SK-N-SH (cell line): ENCODE measurements around the gene ATF6. TPM values are rescaled to one million over a fixed set of nuclear protein-coding genes. Genes with fewer than 3 reads are reported as not detected.

Experiments used
- CTCF ChIA-PET: fragments of 300-600, 350-600 bp; formaldehyde crosslinking; extraction: SDS; loops from one replicate; lab custom pipeline; 2021; lab: Yijun Ruan, JAX
- POLR2A ChIA-PET: fragments of 350-600 bp; sonication (Branson Sonifier 250); formaldehyde crosslinking; extraction: SDS; loops from one replicate; lab custom pipeline; 2020; ENCODE audit warnings: antibody characterized with exemption, inconsistent platforms; lab: Yijun Ruan, JAX
- DNase-seq: peaks from one replicate; pipeline ENCODE4 v3.0.0; 2012
- H2AFZ ChIP-seq: fragments of 200-600 bp; sonication (generic); 2 replicates; pipeline ENCODE4 v1.8.1; 2016; ENCODE audit warnings: antibody characterized with exemption, mild to moderate bottlenecking, low read depth
- H3F3A ChIP-seq: fragments of 200-600 bp; sonication (generic); replicated peaks from 2 replicates; pipeline ENCODE3; 2016; ENCODE audit warnings: antibody characterized with exemption, mild to moderate bottlenecking; ENCODE audit not compliant: insufficient read depth
- H3K27ac ChIP-seq, 2 experiments: fragments of 200-500 bp in 1 of 2; fragments of 200-600 bp in 1 of 2; sonication (Bioruptor generic) in 1 of 2; sonication (generic), shearing (Covaris generic) in 1 of 2; 2 replicates each; pipeline versions ENCODE4 v1.5.1 to v1.6.1; 2014 to 2016; ENCODE audit warnings: low read depth in 2 of 2, inconsistent platforms in 1 of 2, low read length in 1 of 2, mild to moderate bottlenecking in 1 of 2, mixed read lengths in 1 of 2
- H3K27me3 ChIP-seq: fragments of 200-600 bp; sonication (generic), shearing (Covaris generic); 2 replicates; pipeline ENCODE4 v1.6.1; 2016; ENCODE audit warnings: mixed run types; ENCODE audit not compliant: insufficient read depth
- H3K36me3 ChIP-seq, 2 experiments: fragments of 200-500 bp in 1 of 2; fragments of 200-600 bp in 1 of 2; sonication (Bioruptor generic) in 1 of 2; sonication (generic) in 1 of 2; replicated peaks in 1 of 2; 2 replicates each; pipeline versions ENCODE3 to v1.5.1; 2014 to 2016; ENCODE audit warnings: low read length in 1 of 2, mild to moderate bottlenecking in 1 of 2; ENCODE audit not compliant: insufficient read depth in 2 of 2, control insufficient read depth in 1 of 2
- H3K4me1 ChIP-seq, 2 experiments: fragments of 200-500 bp in 1 of 2; fragments of 200-600 bp in 1 of 2; sonication (Bioruptor generic) in 1 of 2; sonication (generic), shearing (Covaris generic) in 1 of 2; 2 replicates each; pipeline versions ENCODE4 v1.5.1 to v1.6.1; 2014 to 2016; ENCODE audit warnings: low read depth in 1 of 2, low read length in 1 of 2, mixed run types in 1 of 2; ENCODE audit not compliant: insufficient read depth in 2 of 2, control insufficient read depth in 1 of 2
- H3K4me2 ChIP-seq: fragments of 200-600 bp; sonication (generic), shearing (Covaris generic); 2 replicates; pipeline ENCODE4 v1.6.1; 2017; ENCODE audit warnings: mixed run types
- H3K4me3 ChIP-seq, 2 experiments: fragments of 200-500 bp in 1 of 2; fragments of 200-600 bp in 1 of 2; sonication (Bioruptor generic) in 1 of 2; sonication (generic), shearing (Covaris generic) in 1 of 2; 2 replicates each; pipeline versions ENCODE4 v1.5.1 to v1.8.1; 2014 to 2016; ENCODE audit warnings: low read depth in 2 of 2, inconsistent platforms in 1 of 2, low read length in 1 of 2, mild to moderate bottlenecking in 1 of 2, mixed read lengths in 1 of 2, moderate library complexity in 1 of 2
- H3K79me2 ChIP-seq: fragments of 200-600 bp; sonication (generic); 2 replicates; pipeline ENCODE4 v1.8.1; 2017; ENCODE audit warnings: mild to moderate bottlenecking; ENCODE audit not compliant: insufficient read depth
- H3K9ac ChIP-seq: fragments of 200-600 bp; sonication (generic); 2 replicates; pipeline ENCODE4 v1.6.1; 2017; ENCODE audit warnings: mixed run types
- H3K9me2 ChIP-seq: fragments of 200-600 bp; sonication (generic); 2 replicates; pipeline ENCODE4 v1.6.1; 2017; ENCODE audit warnings: mixed run types
- H3K9me3 ChIP-seq: fragments of 200-600 bp; sonication (generic); 2 replicates; pipeline ENCODE4 v1.6.1; 2017; ENCODE audit warnings: mixed run types, mild to moderate bottlenecking, moderate library complexity
- H4K20me1 ChIP-seq: fragments of 200-600 bp; sonication (generic); 2 replicates; pipeline ENCODE4 v1.6.1; 2017; ENCODE audit warnings: mild to moderate bottlenecking, mixed run types; ENCODE audit not compliant: insufficient read depth
- CHD2 ChIP-seq: fragments of 150-350 bp; IDR thresholded peaks from 2 replicates; pipeline ENCODE4 v1.6.1; 2018; ENCODE audit warnings: low read length; ENCODE audit not compliant: partially characterized antibody
- CTCF ChIP-seq: fragments of 200-600 bp; sonication (generic); IDR thresholded peaks from 2 replicates; pipeline ENCODE4 v1.6.1; 2017; ENCODE audit warnings: antibody characterized with exemption, mild to moderate bottlenecking, moderate library complexity
- ELF1 ChIP-seq: IDR thresholded peaks from 2 replicates; pipeline ENCODE4 v1.4.0; 2012
- EP300 ChIP-seq, 2 experiments: IDR thresholded peaks; 2 replicates each; pipeline versions ENCODE4 v1.4.0 to v1.6.1; 2012; ENCODE audit warnings: borderline replicate concordance in 1 of 2, low read depth in 1 of 2, low read length in 1 of 2
- EZH2phosphoT487 ChIP-seq: fragments of 200-600 bp; sonication (generic); IDR thresholded peaks from 2 replicates; pipeline ENCODE4 v1.6.1; 2017; ENCODE audit warnings: low read depth, mixed run types, mild to moderate bottlenecking, antibody characterized with exemption, moderate library complexity, borderline replicate concordance
- FOSL2 ChIP-seq: IDR thresholded peaks from 2 replicates; pipeline ENCODE4 v1.4.0; 2012; ENCODE audit warnings: low read depth, mild to moderate bottlenecking, moderate library complexity, borderline replicate concordance
- FOXJ3 ChIP-seq: sonication (generic); formaldehyde crosslinking; IDR thresholded peaks from 2 replicates; pipeline ENCODE4 v1.5.1; 2020; ENCODE audit warnings: mild to moderate bottlenecking, missing genetic modification reagents
- FOXM1 ChIP-seq: IDR thresholded peaks from 2 replicates; pipeline ENCODE4 v1.4.0; 2012; ENCODE audit warnings: low read depth, mild to moderate bottlenecking
- GABPA ChIP-seq: IDR thresholded peaks from 2 replicates; pipeline ENCODE4 v1.4.0; 2012; ENCODE audit warnings: low read depth, mild to moderate bottlenecking
- MAX ChIP-seq: IDR thresholded peaks from 2 replicates; pipeline ENCODE4 v1.4.0; 2012; ENCODE audit warnings: low read depth
- NFIC ChIP-seq: IDR thresholded peaks from 2 replicates; pipeline ENCODE4 v1.4.0; 2012; ENCODE audit warnings: borderline replicate concordance
- PBX3 ChIP-seq: IDR thresholded peaks from 2 replicates; pipeline ENCODE4; 2012
- REST ChIP-seq: IDR thresholded peaks from 2 replicates; pipeline ENCODE4 v1.6.1; 2012; ENCODE audit warnings: mild to moderate bottlenecking, low read depth, low read length, moderate library complexity
- SIN3A ChIP-seq: IDR thresholded peaks from 2 replicates; pipeline ENCODE4 v1.6.1; 2012; ENCODE audit warnings: low read depth, mild to moderate bottlenecking, low read length, moderate library complexity, borderline replicate concordance
- SMC3 ChIP-seq: IDR thresholded peaks from 2 replicates; pipeline ENCODE4 v1.6.1; 2012; ENCODE audit warnings: low read depth, low read length, improper control_type of control experiment
- TAF1 ChIP-seq: IDR thresholded peaks from 2 replicates; pipeline ENCODE4 v1.6.1; 2012; ENCODE audit warnings: low read depth, mild to moderate bottlenecking, low read length, moderate library complexity, borderline replicate concordance
- TCF12 ChIP-seq: IDR thresholded peaks from 2 replicates; pipeline ENCODE4 v1.4.0; 2012
- USF2 ChIP-seq: fragments of 150-350 bp; IDR thresholded peaks from 2 replicates; pipeline ENCODE4 v1.6.1; 2017; ENCODE audit warnings: antibody characterized with exemption, low read length, low read depth, borderline replicate concordance
- whole genome bisulfite sequencing: methylation state at CpG from one replicate; pipeline ENCODE4 v1.1.6; 2017; ENCODE audit warnings: low lambda C conversion rate; 5-methylcytosine and 5-hydroxymethylcytosine counted together
- polyA plus RNA-seq, 3 experiments: library from polyadenylated mRNA; depleted of rRNA; stranded (reverse); fragments of >200 nt; gene quantifications; 2 replicates each; pipeline ENCODE4 v1.2.3, GENCODE V29; 2012

Gene ATF6
- polyA plus RNA-seq, 1 of the 3 experiments (the other 2 are of a cell fraction) = 8.8 TPM

GRCh38 chr1:161747801-161748200, 18.3 kb upstream of the ATF6 start:
- peaks cover 14% of the 10 kb centered on the region for H4K20me1 ChIP-seq
- DNase-seq = no peak
- H3K27me3 ChIP-seq = no peaks in the 10 kb centered on the region
- no peak for TF ChIP-seq FOSL2
- TF ChIP-seq USF2 = no peak
- TF ChIP-seq FOXJ3 (CRISPR knock-in tag) = no peak
- TF ChIP-seq EP300 (IDR thresholded peaks at IDR 0.05; ENCODE audit: borderline replicate concordance in 1 of 2, low read depth in 1 of 2, low read length in 1 of 2) = no peak
- no peak for TF ChIP-seq GABPA
- no peak for TF ChIP-seq SIN3A
- TF ChIP-seq SMC3 = no peak
- no peak for TF ChIP-seq FOXM1
- no peak for TF ChIP-seq CTCF
- TF ChIP-seq PBX3 = no peak
- no peak for TF ChIP-seq ELF1
- TF ChIP-seq MAX = no peak
- TF ChIP-seq TAF1 = no peak
- no peak for TF ChIP-seq EZH2phosphoT487
- no peak for TF ChIP-seq CHD2
- TF ChIP-seq REST = no peak
- TF ChIP-seq TCF12 = no peak
- no peak for TF ChIP-seq NFIC
- peaks cover 11% of the 10 kb centered on the region for H3F3A ChIP-seq
- no peak overlapping the region for H3K4me3 ChIP-seq
- peaks cover 5 to 7% of the 10 kb centered on the region in 2 experiments; a peak in 1 of 4 replicates for H3K4me1 ChIP-seq
- no peak overlapping the region for H3K27ac ChIP-seq
- H2AFZ ChIP-seq = no peak overlapping the region
- H3K9me3 ChIP-seq = no peaks in the 10 kb centered on the region
- CTCF ChIA-PET = interaction anchor here (0.8 to 1.8 kb wide), 3 partner anchors 9 to 260 kb away, joined by 3 to 6 read pairs (median 6); no protein-coding TSS in a partner anchor
- H3K9me2 ChIP-seq = no peaks in the 10 kb centered on the region
- no peak overlapping the region for H3K4me2 ChIP-seq
- peaks cover 13 to 18% of the 10 kb centered on the region in 2 experiments for H3K36me3 ChIP-seq
- POLR2A ChIA-PET = interaction anchor here (0.6 kb wide), 1 partner anchor 21 kb away, joined by 4 read pairs; no protein-coding TSS in a partner anchor
- H3K9ac ChIP-seq = no peak overlapping the region
- H3K79me2 ChIP-seq = peaks cover 27% of the 10 kb centered on the region
- 58% methylated on average over 6 of the region's 6 CpGs for WGBS
